Renal pelvis (tissue), 4 donors: ENCODE data around the gene SFT2D2. TPM values are rescaled to one million over a fixed set of nuclear protein-coding genes. Genes with fewer than 3 reads are reported as not detected.

ENCODE experiments used
- DNase-seq: peaks from one replicate; pipeline ENCODE4 v3.0.0-alpha.2; 2013
- polyA plus RNA-seq, 3 donors: library from polyadenylated mRNA; unstranded; fragments of 120-200 nt; gene quantifications; one replicate each; pipeline ENCODE4 v1.2.1, GENCODE V29; 2013; ENCODE audit not compliant: insufficient read length in 3 of 3

The SFT2D2 gene
- polyA plus RNA-seq, 3 donors = 13.2 to 26.6 (median 21.4) TPM

- DNase-seq = peak; percentile 70
These were observed 34.6 kb downstream of the SFT2D2 start for GRCh38 chr1:168260393-168260792.

- no peak for DNase-seq
These were observed 35.6 kb downstream of the SFT2D2 start for GRCh38 chr1:168261390-168261789.

GRCh38 chr1:168263130-168263529, 37.3 kb downstream of the SFT2D2 start:
- no peak for DNase-seq

- no peak for DNase-seq
These were observed 38.5 kb downstream of the SFT2D2 start for GRCh38 chr1:168264296-168264695.

GRCh38 chr1:168265596-168265995, 39.8 kb downstream of the SFT2D2 start:
- no peak for DNase-seq

- DNase-seq = no peak
These were observed 40.9 kb downstream of the SFT2D2 start for GRCh38 chr1:168266644-168267186.

GRCh38 chr1:168271636-168272035, 45.8 kb downstream of the SFT2D2 start:
- no peak for DNase-seq

GRCh38 chr1:168273575-168273974, 47.8 kb downstream of the SFT2D2 start:
- DNase-seq = no peak

GRCh38 chr1:168279253-168279652, 53.4 kb downstream of the SFT2D2 start:
- DNase-seq = no peak

- no peak for DNase-seq
These were observed 54.6 kb downstream of the SFT2D2 start, which contains the start of gene TBX19 for GRCh38 chr1:168280296-168280927. TBX19 (plus strand) TSS chr1:168280877; CDS start chr1:168281091, 214 bp downstream.

- DNase-seq = no peak
These were observed 56.0 kb downstream of the SFT2D2 start for GRCh38 chr1:168281603-168282325.

- DNase-seq = peak; percentile 41
These were observed 59.7 kb downstream of the SFT2D2 start for GRCh38 chr1:168285521-168285790.

- no peak for DNase-seq
These were observed 60.4 kb downstream of the SFT2D2 start for GRCh38 chr1:168285971-168286927.

GRCh38 chr1:168287237-168287664, 61.4 kb downstream of the SFT2D2 start:
- no peak for DNase-seq

- no peak for DNase-seq
These were observed 62.7 kb downstream of the SFT2D2 start for GRCh38 chr1:168288311-168289052.

- DNase-seq = no peak
These were observed 65.5 kb downstream of the SFT2D2 start for GRCh38 chr1:168291222-168291837.

- DNase-seq = no peak
These were observed 67.6 kb downstream of the SFT2D2 start for GRCh38 chr1:168293356-168293755.

GRCh38 chr1:168295411-168296114, 69.8 kb downstream of the SFT2D2 start:
- no peak for DNase-seq

- no peak for DNase-seq
These were observed 71.4 kb downstream of the SFT2D2 start for GRCh38 chr1:168297019-168297730.

GRCh38 chr1:168298446-168298845, 72.6 kb downstream of the SFT2D2 start:
- no peak for DNase-seq
